Left forelimb (tissue), 1 donor: ENCODE results near the gene SPDYE8.
"Not testable (repeated sequence)": the region's sequence is repeated elsewhere in the genome, so short reads cannot be mapped to it uniquely, and the experiment has no call there.

Source experiments
- DNase-seq: peaks from one replicate; pipeline ENCODE4 v3.0.0-alpha.2; 2018; ENCODE audit warnings: low spot score

The SPDYE8 gene, protein sequence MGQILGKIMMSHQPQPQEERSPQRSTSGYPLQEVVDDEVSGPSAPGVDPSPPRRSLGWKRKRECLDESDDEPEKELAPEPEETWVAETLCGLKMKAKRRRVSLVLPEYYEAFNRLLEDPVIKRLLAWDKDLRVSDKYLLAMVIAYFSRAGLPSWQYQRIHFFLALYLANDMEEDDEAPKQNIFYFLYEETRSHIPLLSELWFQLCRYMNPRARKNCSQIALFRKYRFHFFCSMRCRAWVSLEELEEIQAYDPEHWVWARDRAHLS

GRCh38 chr7:73029666-73030065, at the start of gene SPDYE8:
Gene SPDYE8 (minus strand): TSS chr7:73029766. CDS start chr7:73027966, 1,800 bp downstream.
- not testable (repeated sequence) for DNase-seq

DNA sequence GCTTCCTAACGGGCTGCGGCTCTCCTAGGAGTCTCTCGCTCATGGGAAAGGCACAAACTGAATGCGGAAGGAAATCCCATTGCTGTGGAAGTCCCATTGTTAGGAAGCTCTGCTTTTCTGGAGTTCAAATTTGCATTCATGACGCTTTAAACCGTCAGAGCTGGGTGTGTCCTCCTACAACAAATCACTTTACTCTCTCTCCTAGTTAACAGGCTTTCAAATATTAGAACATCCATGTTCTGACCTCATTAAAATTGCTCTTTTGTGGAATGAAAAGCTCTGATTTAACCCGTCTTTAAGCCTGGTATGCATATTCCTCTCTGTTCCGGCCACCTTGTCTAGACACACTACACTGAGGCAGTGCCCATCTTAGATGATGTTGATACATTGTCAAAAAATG, 28.2 kb upstream of the SPDYE8 start, which contains the start of gene SPDYE11:
Gene SPDYE11 (minus strand): TSS at position 101 of the 400 bp plus-strand sequence. CDS start 1,800 bp downstream, outside the sequence.
- DNase-seq: not testable (repeated sequence)

DNA sequence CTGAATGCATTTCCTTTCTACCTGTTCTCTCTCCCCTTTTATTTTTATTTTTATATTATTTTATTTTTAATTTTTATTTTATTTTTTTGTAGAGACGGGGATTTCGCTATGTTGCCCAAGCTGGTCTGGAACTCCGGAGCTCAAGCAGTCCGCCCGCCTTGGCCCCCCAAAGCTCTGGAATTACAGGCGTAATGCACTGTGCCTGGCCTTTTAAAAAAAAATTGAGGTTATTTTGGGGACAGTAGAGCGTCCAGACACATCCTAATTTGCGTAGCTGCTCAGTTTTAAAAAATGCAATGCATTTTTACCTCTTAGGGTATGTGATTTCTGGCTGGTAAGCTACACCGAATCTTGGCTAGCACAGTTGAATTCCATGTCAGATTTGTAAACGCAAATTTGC, 23.1 kb downstream of the SPDYE8 start:
- DNase-seq: not testable (repeated sequence)

DNA sequence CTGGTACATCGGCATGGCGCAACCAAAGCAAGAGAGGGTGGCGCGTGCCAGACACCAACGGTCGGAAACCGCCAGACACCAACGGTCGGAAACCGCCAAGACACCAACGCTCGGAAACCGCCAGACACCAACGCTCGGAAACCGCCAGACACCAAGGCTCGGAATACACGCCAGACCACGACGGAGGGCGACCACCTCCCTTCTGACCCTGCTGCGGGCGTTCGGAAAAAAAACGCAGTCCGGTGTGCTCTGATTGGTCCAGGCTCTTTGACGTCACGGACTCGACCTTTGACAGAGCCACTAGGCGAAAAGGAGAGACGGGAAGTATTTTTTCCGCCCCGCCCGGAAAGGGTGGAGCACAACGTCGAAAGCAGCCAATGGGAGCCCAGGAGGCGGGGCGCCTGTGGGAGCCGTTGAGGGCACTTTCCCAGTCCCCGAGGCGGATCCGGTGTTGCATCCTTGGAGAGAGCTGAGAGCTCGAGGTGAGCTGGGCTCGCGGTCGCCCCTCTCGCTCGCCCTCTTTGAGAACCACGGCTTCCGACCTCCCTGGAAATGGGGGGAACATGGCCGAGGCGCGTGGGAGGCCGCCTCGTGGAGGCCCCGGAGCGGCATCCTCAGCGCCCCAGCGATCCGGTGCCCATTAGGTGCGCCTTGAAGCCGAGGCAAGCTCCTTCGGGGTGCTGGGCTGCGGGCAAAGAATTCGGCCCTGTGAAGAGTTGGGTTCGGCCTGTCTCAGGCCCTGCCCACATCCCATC, 23.7 kb downstream of the SPDYE8 start:
- DNase-seq: not testable (repeated sequence)

- not testable (repeated sequence) for DNase-seq
These were observed 24.2 kb downstream of the SPDYE8 start for GRCh38 chr7:73005356-73005692.

DNA sequence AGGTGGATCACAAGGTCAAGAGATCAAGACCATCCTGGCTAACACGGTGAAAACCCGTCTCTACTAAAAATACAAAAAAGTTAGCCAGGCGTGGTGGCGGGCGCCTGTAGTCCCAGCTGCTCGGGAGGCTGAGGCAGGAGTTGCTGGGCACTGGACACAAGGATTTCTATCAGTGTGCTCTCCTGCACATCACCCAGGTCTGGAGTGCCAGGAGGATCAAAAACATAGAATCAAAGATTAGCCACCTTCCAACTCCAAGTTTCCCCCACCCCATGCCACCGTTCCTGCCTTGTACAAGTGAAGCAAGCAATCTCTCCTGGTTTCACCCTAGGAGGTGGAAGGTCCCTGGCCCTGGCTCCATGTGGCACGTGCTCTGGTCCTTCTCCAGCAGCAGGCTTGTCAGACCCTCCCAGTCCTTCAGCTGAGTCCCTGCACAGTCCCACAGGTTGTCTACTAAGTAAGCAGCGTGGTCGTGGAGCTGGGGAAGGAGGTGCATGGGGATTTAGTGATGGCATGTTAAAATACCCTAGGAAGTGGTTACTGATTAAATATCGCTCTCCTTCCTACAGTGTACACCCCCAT, 31.6 kb downstream of the SPDYE8 start:
- not testable (repeated sequence) for DNase-seq

DNA sequence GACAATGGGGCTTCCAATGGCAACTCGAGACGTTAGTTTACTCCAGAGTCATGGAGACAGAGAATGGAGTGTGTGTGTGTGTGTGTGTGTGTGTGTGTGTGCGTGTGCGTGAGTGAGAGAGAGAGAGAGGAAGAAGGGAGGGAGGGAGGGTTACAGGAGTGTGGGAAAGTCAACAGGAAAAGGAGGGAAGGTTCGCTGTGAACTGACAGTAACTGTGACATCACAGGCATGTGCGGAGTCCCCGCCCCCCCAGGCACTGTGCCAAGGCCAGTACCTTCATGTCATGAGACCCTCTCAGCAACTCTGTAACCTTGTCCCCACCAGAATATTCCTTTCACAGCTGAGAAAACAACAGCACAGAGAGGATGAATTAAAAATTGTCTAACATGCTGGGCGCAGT, 32.1 kb downstream of the SPDYE8 start:
- not testable (repeated sequence) for DNase-seq

DNA sequence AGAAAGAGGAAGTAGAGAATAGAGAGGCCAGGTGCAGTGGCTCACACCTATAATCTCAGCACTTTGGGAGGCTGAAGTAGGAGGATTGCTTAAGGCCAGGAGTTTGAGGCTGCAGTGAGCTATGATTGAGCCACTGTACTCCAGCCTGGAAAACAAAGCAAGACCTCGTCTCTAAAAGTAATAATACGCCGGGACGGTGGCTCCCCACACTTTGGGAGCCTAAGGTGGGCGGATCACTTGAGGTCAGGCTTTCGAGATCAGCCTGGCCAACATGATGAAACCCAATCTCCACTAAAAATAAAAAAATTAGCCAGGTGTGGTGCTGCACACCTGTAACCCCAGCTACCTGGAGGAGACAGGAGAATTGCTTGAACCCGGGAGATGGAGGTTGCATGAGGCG, 34.1 kb downstream of the SPDYE8 start:
- DNase-seq: not testable (repeated sequence)

DNA sequence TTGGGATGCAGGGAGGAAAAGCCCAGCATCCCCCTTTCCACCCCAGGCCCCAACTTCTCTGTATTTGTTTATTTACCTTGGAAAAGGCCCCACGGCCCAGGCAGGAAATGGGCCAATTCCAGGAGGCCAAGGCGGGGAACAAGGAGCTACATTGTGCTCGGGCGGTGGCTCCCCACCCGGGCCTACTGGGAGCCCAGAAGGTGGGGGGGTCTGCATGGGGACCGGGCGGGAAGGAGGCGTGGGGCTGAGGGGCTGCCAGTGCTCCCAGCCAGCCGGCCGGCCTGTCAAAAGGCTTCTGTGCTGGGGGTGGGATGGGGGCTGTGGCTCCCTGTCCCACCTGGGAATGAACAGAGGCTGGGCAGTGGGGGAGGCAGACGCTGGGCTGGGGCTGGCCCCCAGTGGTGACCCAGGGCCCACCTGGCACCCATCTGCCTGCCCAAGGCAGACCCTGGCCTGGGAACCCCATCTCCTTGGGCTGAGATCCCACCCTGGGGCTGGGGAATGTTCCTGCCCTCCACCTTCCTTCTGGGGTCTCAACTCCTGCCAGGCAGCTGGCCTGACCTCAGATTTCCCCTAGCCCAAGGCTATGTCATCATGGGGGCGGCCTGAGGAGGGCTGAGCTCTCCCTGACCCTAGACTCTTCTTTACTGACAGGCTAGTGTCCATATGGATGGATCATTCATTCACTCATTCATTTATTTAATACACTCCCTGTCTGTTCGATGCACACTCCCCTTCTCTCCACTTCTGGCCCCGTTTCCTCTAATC, 39.2 kb downstream of the SPDYE8 start:
- not testable (repeated sequence) for DNase-seq

DNA sequence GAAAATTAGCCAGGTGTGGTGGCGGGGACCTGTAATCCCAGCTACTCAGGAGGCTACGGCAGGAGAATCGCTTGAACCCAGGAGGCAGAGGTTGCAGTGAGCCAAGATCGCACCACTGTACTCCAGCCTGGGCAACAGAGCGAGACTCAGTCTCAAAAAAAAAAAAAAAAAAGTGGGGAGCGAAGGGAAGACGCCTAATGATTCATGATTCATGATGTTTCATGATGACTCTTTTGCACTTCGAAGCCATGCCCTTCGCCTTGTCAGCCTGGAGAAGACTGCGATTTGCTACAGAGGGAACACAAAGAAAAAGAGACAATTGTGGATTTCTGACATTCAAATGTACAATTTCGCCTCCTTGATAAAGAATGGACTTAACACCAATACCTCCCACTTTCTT, 47.5 kb downstream of the SPDYE8 start:
- not testable (repeated sequence) for DNase-seq

DNA sequence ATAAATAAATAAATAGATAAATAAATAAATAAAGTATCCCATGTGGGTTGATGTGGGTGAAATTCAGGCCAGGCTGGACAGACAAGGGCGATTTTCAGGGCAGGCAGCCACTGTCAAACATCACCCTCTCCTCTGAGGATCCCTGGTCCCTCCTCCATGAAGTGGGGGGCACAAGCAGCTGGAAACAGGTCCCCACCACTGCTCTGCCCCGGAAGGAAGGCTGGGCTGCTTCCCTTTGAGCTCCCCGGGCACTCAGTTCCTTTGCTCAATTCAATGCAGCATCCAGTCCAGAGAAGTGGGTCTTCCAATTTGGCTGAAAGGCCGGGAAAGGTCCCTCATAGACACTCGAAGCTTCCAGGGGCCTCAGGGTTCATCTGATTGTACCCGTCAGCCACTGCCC, 49.2 kb downstream of the SPDYE8 start:
- DNase-seq: not testable (repeated sequence)

GRCh38 chr7:72976434-72976833, 53.1 kb downstream of the SPDYE8 start:
- DNase-seq: not testable (repeated sequence)

DNA sequence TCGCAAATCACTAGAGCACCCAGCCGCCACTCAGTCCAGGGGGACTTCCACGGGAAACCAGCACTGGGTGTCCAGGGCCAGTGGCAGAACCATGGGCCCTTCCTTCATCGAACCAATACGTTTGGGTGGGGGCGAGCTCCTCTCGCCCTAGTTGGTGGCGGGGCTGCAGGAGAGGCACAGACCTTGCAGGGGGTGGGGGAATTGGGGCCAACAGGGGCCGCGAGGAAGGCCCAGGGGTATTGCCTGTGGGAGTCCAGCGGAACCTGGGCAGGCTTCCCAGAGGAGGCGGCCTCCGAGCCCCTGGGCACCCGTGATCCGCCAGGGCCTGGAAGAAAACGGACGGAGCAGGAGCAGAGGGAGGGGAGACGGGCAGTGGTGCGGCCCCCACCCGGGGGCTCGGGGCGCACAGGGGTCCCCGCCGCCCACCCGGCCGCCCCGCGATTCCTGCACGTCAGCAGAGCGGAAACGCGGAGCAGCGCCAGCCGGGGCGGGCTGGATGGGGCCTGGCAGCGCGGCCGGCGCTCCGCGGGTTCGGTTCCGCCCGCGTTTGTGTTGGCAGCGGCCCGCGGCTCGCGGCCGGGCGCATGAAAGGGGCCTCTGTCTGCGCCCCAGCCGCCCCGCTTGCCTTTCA, 53.8 kb downstream of the SPDYE8 start:
- DNase-seq: peak; percentile 49

- not testable (repeated sequence) for DNase-seq
These were observed 54.8 kb downstream of the SPDYE8 start for GRCh38 chr7:72974781-72975180.

GRCh38 chr7:72971505-72971904, 58.1 kb downstream of the SPDYE8 start:
- DNase-seq: not testable (repeated sequence)
